Bronchial epithelial cell (primary cell): Measurements from ENCODE around the gene OR52L1. TPM values are rescaled to one million over a fixed set of nuclear protein-coding genes. Genes with fewer than 3 reads are reported as not detected.
A peak's percentile ranks its signal among the peaks of the same experiment; 100 is the strongest.

Experiments
- DNase-seq: peaks from one replicate; pipeline ENCODE4 v3.0.0-alpha.2; 2010; ENCODE audit warnings: low read depth
- FAIRE-seq: peaks from 2 replicates; lab custom pipeline; 2011; peaks lifted over from hg19 to GRCh38; lab: Jason Lieb, UNC
- H3K27me3 ChIP-seq: 2 replicates; pipeline ENCODE4 v1.5.1; 2011; ENCODE audit warnings: low read length; ENCODE audit not compliant: control insufficient read depth, insufficient read depth
- H3K36me3 ChIP-seq: 2 replicates; pipeline ENCODE4 v1.5.1; 2011; ENCODE audit warnings: low read length; ENCODE audit not compliant: control insufficient read depth, insufficient read depth
- H3K4me3 ChIP-seq: 2 replicates; pipeline ENCODE4 v1.5.1; 2011; ENCODE audit warnings: mild to moderate bottlenecking, low read depth, low read length, control low read depth
- total RNA-seq: library from RNA; depleted of rRNA; stranded (reverse); fragments of >200 nt; gene quantifications from 2 replicates; pipeline ENCODE4 v1.2.1, GENCODE V29; 2014
- TF ChIP-seq, protein P1 (sequence below): IDR thresholded peaks from 2 replicates; pipeline ENCODE4 v1.5.1; 2011; ENCODE audit warnings: mild to moderate bottlenecking, moderate library complexity, low read length, control low read depth, inconsistent platforms; ENCODE audit not compliant: insufficient read depth, severe bottlenecking

The OR52L1 gene
- total RNA-seq = 0.13 TPM in 1 of 2 replicates, not detected in the other

GRCh38 chr11:5986885-5987284 is at the start of gene OR52L1:
OR52L1 (minus strand) TSS chr11:5986985; CDS start chr11:5986930, 55 bp downstream.
- Histone ChIP-seq H3K4me3 (no peak within 1 kb of the TSS), H3K27me3 (no peaks in the 10 kb centered on the region), H3K36me3 (no peaks in the 10 kb centered on the region)
- no peak for DNase-seq
- TF ChIP-seq, protein P1, sequence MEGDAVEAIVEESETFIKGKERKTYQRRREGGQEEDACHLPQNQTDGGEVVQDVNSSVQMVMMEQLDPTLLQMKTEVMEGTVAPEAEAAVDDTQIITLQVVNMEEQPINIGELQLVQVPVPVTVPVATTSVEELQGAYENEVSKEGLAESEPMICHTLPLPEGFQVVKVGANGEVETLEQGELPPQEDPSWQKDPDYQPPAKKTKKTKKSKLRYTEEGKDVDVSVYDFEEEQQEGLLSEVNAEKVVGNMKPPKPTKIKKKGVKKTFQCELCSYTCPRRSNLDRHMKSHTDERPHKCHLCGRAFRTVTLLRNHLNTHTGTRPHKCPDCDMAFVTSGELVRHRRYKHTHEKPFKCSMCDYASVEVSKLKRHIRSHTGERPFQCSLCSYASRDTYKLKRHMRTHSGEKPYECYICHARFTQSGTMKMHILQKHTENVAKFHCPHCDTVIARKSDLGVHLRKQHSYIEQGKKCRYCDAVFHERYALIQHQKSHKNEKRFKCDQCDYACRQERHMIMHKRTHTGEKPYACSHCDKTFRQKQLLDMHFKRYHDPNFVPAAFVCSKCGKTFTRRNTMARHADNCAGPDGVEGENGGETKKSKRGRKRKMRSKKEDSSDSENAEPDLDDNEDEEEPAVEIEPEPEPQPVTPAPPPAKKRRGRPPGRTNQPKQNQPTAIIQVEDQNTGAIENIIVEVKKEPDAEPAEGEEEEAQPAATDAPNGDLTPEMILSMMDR = no peak
- no peak for FAIRE-seq

GRCh38 chr11:6030708-6031405 is 44.1 kb upstream of the OR52L1 start, which contains the start of gene OR56A1:
OR56A1 (minus strand) TSS chr11:6030758; CDS start chr11:6027692, 3,066 bp downstream.
- no peak within 1 kb of the TSS for H3K4me3 ChIP-seq
- DNase-seq = no peak
- no peaks in the 10 kb centered on the region for H3K27me3 ChIP-seq
- no peak for FAIRE-seq
- H3K36me3 ChIP-seq = no peaks in the 10 kb centered on the region
- TF ChIP-seq, protein P1 = no peak

DNA sequence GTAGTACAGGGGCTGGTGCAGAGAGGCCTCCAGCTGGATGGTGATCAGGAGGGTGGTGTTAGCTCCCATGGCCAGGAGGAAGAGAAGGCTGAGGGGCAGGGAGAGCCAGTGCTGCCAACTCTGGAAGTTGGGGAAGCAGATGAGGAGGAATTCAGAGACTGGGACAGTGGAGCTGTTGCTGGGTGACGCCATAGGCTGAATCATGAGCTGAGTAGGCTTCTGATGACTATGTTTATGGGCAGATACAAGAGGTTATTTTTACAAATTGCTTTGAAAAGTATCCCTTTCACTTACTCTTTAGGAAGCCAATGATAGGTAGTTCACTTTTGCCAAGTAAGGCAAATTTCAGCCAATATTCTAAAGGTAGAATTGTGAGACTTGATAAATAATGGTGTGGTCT is 40.7 kb upstream of the OR52L1 start:
- DNase-seq = peak; percentile 22
- no peak for FAIRE-seq
- TF ChIP-seq, protein P1 = no peak
- Histone ChIP-seq H3K4me3 (no peak overlapping the region), H3K36me3 (no peaks in the 10 kb centered on the region), H3K27me3 (no peaks in the 10 kb centered on the region)

GRCh38 chr11:6025056-6025455 is 38.3 kb upstream of the OR52L1 start:
- FAIRE-seq (no peak), DNase-seq (no peak)
- Histone ChIP-seq H3K36me3 (no peaks in the 10 kb centered on the region), H3K27me3 (no peaks in the 10 kb centered on the region), H3K4me3 (no peak overlapping the region)
- TF ChIP-seq, protein P1 = no peak

- H3K36me3 ChIP-seq = no peaks in the 10 kb centered on the region
- DNase-seq = peak; percentile 66
- FAIRE-seq = no peak
- no peaks in the 10 kb centered on the region for H3K27me3 ChIP-seq
- TF ChIP-seq, protein P1 = peak; percentile 52
- H3K4me3 ChIP-seq = no peak overlapping the region
These were observed 36.2 kb upstream of the OR52L1 start for GRCh38 chr11:6022956-6023355.
